GM10266 (cell line): Measurements from ENCODE around the gene CRYAB.

Experiments
- DNase-seq: peaks from one replicate; pipeline ENCODE4 v3.0.0; 2012; ENCODE audit errors: extremely low spot score
- CTCF ChIP-seq: IDR thresholded peaks from 2 replicates; pipeline ENCODE4 v1.5.1; 2012; ENCODE audit warnings: mild to moderate bottlenecking, low read depth; ENCODE audit not compliant: control insufficient read depth, insufficient read depth; ENCODE audit errors: missing control alignments

CRYAB gene

DNA sequence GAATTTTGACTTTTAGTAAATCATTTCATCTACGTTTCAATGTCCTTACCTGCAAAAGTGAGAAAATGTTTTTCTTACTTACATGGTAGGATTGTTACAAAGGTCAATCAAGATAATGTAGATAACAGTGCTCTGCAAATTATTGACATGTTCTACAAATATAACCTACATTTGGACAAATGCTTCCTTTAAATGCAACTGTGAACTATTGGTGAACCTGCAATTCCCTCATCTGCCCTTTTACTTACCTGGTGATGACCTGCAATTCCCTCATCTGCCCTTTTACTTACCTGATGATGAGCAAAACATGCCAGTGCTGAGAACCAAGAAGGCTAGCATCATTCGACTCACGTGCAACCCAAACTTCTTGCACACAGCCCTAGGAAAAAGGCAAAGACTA lies 51.3 kb downstream of the CRYAB start:
- DNase-seq, result no peak
- no peak for TF ChIP-seq CTCF
